H9 (cell line): ENCODE results near the gene ALDH3A2. TPM values are rescaled to one million over a fixed set of nuclear protein-coding genes. Genes with fewer than 3 reads are reported as not detected.

ENCODE experiments used
- DNase-seq: peaks from one replicate; pipeline ENCODE4 v3.0.0-alpha.2; 2017
- H2AFZ ChIP-seq: one replicate; pipeline ENCODE4 v1.6.1; 2013; ENCODE audit warnings: mild to moderate bottlenecking, low read length, control low read depth, moderate library complexity
- H2AK5ac ChIP-seq: 2 replicates; pipeline ENCODE4 v1.6.1; 2013; ENCODE audit warnings: low read length, control low read depth, mixed read lengths; ENCODE audit not compliant: insufficient read length
- H2BK120ac ChIP-seq: one replicate; pipeline ENCODE4 v1.6.1; 2013; ENCODE audit warnings: low read depth, mild to moderate bottlenecking, low read length, control low read depth, inconsistent platforms; ENCODE audit not compliant: poor library complexity, severe bottlenecking
- H2BK12ac ChIP-seq: 2 replicates; pipeline ENCODE4 v1.6.1; 2013; ENCODE audit warnings: low read length, control low read depth, mixed read lengths, low read depth; ENCODE audit not compliant: insufficient read length
- H2BK15ac ChIP-seq: 2 replicates; pipeline ENCODE4 v1.6.1; 2013; ENCODE audit warnings: low read depth, low read length, control low read depth
- H2BK20ac ChIP-seq: one replicate; pipeline ENCODE4 v1.6.1; 2013; ENCODE audit warnings: low read depth, mild to moderate bottlenecking, low read length, control low read depth, inconsistent platforms; ENCODE audit not compliant: poor library complexity, severe bottlenecking
- H2BK5ac ChIP-seq: 2 replicates; pipeline ENCODE4 v1.6.1; 2013; ENCODE audit warnings: low read length, control low read depth, mixed read lengths; ENCODE audit not compliant: insufficient read length
- H3K14ac ChIP-seq: 2 replicates; pipeline ENCODE4 v1.6.1; 2013; ENCODE audit warnings: low read length, control low read depth; ENCODE audit not compliant: insufficient read depth
- H3K18ac ChIP-seq: 2 replicates; pipeline ENCODE4 v1.6.1; 2013; ENCODE audit warnings: low read depth, mild to moderate bottlenecking, mixed read lengths, low read length, control low read depth; ENCODE audit not compliant: insufficient read length
- H3K23ac ChIP-seq: 2 replicates; pipeline ENCODE4 v1.6.1; 2013; ENCODE audit warnings: low read length, control low read depth, mixed read lengths, low read depth; ENCODE audit not compliant: insufficient read length
- H3K23me2 ChIP-seq: 2 replicates; pipeline ENCODE4 v1.6.1; 2013; ENCODE audit warnings: low read depth, mild to moderate bottlenecking, mixed read lengths, low read length, control low read depth; ENCODE audit not compliant: insufficient read length, poor library complexity, severe bottlenecking
- H3K27ac ChIP-seq: 2 replicates; pipeline ENCODE4 v1.5.1; 2013; ENCODE audit warnings: low read length, control low read depth, mixed read lengths, low read depth; ENCODE audit not compliant: insufficient read length
- H3K27me3 ChIP-seq: 2 replicates; pipeline ENCODE4 v1.6.1; 2013; ENCODE audit warnings: low read length, control low read depth, inconsistent platforms; ENCODE audit not compliant: insufficient read depth
- H3K4ac ChIP-seq: 2 replicates; pipeline ENCODE4 v1.6.1; 2013; ENCODE audit warnings: low read depth, mild to moderate bottlenecking, control low read depth, inconsistent platforms, low read length, moderate library complexity
- H3K4me1 ChIP-seq: 2 replicates; pipeline ENCODE4 v1.6.1; 2013; ENCODE audit warnings: low read length, control low read depth, inconsistent platforms; ENCODE audit not compliant: insufficient read depth
- H3K4me2 ChIP-seq: 2 replicates; pipeline ENCODE4 v1.6.1; 2013; ENCODE audit warnings: low read length, control low read depth, mixed read lengths; ENCODE audit not compliant: insufficient read length, insufficient read depth
- H3K56ac ChIP-seq: 2 replicates; pipeline ENCODE4 v1.6.1; 2013; ENCODE audit warnings: low read depth, mild to moderate bottlenecking, mixed read lengths, low read length, control low read depth; ENCODE audit not compliant: insufficient read length
- H3K79me1 ChIP-seq: 2 replicates; pipeline ENCODE4 v1.6.1; 2013; ENCODE audit warnings: low read depth, mild to moderate bottlenecking, moderate library complexity, low read length, control low read depth, inconsistent platforms; ENCODE audit not compliant: insufficient read depth, poor library complexity, severe bottlenecking
- H3K79me2 ChIP-seq: 2 replicates; pipeline ENCODE4 v1.6.1; 2013; ENCODE audit warnings: low read length, control low read depth, inconsistent platforms; ENCODE audit not compliant: insufficient read depth
- H3K9ac ChIP-seq: 2 replicates; pipeline ENCODE4 v1.6.1; 2013; ENCODE audit warnings: low read length, control low read depth, mixed read lengths; ENCODE audit not compliant: insufficient read length; ENCODE audit errors: extremely low read depth
- H3K9me3 ChIP-seq: one replicate; pipeline ENCODE4 v1.6.1; 2013; ENCODE audit warnings: low read depth, low read length, inconsistent platforms; ENCODE audit not compliant: control insufficient read depth
- H3T11ph ChIP-seq: one replicate; pipeline ENCODE4 v1.6.1; 2013; ENCODE audit warnings: mild to moderate bottlenecking, low read length, control low read depth, inconsistent platforms
- H4K20me1 ChIP-seq: one replicate; pipeline ENCODE4 v1.6.1; 2013; ENCODE audit not compliant: control insufficient read depth, insufficient read length, insufficient read depth
- H4K5ac ChIP-seq: 2 replicates; pipeline ENCODE4 v1.6.1; 2013; ENCODE audit warnings: low read depth, mild to moderate bottlenecking, mixed read lengths, low read length, control low read depth; ENCODE audit not compliant: insufficient read length
- H4K8ac ChIP-seq: replicated peaks from 2 replicates; pipeline ENCODE4 v1.6.1; 2013; ENCODE audit warnings: low read length, control low read depth, mixed read lengths, low read depth; ENCODE audit not compliant: insufficient read length
- H4K91ac ChIP-seq: 2 replicates; pipeline ENCODE4 v1.6.1; 2013; ENCODE audit warnings: low read depth, mild to moderate bottlenecking, moderate library complexity, mixed read lengths, low read length, control low read depth; ENCODE audit not compliant: insufficient read length
- H3K27ac Mint-ChIP-seq, 3 experiments: 2 replicates in 2 of 3; 3 replicates in 1 of 3; pipeline ENCODE4 v1.8.0; 2020 to 2021; ENCODE audit warnings: mixed read lengths in 3 of 3, mild to moderate bottlenecking in 1 of 3, moderate library complexity in 1 of 3
- H3K27me3 Mint-ChIP-seq: 2 replicates; pipeline ENCODE4 v1.8.0; 2021; ENCODE audit warnings: low read depth, mild to moderate bottlenecking, moderate library complexity, mixed read lengths
- H3K36me3 Mint-ChIP-seq, 3 experiments: 2 replicates in 2 of 3; 3 replicates in 1 of 3; pipeline ENCODE4 v1.8.0; 2020 to 2021; ENCODE audit warnings: low read depth in 3 of 3, mixed read lengths in 3 of 3; ENCODE audit not compliant: insufficient read depth in 1 of 3
- H3K4me1 Mint-ChIP-seq, 2 experiments: 2 replicates each; pipeline ENCODE4 v1.8.0; 2020; ENCODE audit warnings: mixed read lengths in 2 of 2
- H3K4me3 Mint-ChIP-seq, 2 experiments: 2 replicates in 1 of 2; 3 replicates in 1 of 2; pipeline ENCODE4 v1.8.0; 2020 to 2021; ENCODE audit warnings: mild to moderate bottlenecking in 2 of 2, mixed read lengths in 2 of 2, moderate library complexity in 1 of 2
- H3K9me3 Mint-ChIP-seq, 2 experiments: 2 replicates in 1 of 2; 3 replicates in 1 of 2; pipeline ENCODE4 v1.8.0; 2020; ENCODE audit warnings: mild to moderate bottlenecking in 2 of 2, mixed read lengths in 2 of 2, moderate library complexity in 1 of 2
- WGBS: extraction: QIAGEN DNeasy Blood & Tissue Kit; methylation state at CpG from one replicate; pipeline ENCODE4 v1.1.7; 2013; ENCODE audit warnings: missing lambda C conversion rate, low lambda C conversion rate, mixed read lengths; ENCODE audit not compliant: insufficient read length; ENCODE audit errors: extremely low coverage; 5-methylcytosine and 5-hydroxymethylcytosine counted together
- total RNA-seq: library from RNA; stranded (reverse); gene quantifications from 2 replicates; pipeline ENCODE4 v1.2.1, GENCODE V29; 2021
- TF ChIP-seq, protein P1 (sequence below): fragments of 200-600 bp; sonication (generic); conservative IDR thresholded peaks from 3 replicates; pipeline ENCODE4 v1.8.0; 2021; ENCODE audit warnings: antibody characterized with exemption, mild to moderate bottlenecking

Gene ALDH3A2
- total RNA-seq, 1 experiment from 2014 or later, result 100 TPM

DNA sequence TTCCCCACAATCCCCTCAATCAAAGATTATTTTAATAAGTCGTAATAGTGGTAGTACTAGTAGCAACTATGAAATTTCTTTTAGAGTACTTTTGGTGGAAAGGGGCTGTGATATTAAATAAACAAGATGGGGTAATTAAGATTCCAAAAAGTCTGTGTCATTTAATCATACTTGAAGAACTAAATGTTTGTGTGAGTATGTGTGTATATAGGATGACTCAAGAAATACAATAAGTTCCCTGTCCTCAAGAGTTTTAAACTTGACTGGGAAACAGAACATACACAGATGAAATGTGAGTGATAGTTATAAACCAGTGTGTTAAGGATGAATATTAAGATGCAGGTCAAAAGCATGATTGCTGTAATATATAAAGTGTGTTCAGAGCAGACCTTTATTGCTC is 2.3 kb downstream of the ALDH3A2 start:
- no peak overlapping the region for H2BK15ac ChIP-seq
- H3K23ac ChIP-seq, result no peak overlapping the region
- H3K9me3 ChIP-seq, result peaks cover 11% of the 10 kb centered on the region
- Mint-ChIP-seq H3K27me3 (peaks cover 8% of the 10 kb centered on the region), H3K4me3 (peak overlapping the region; percentile 82 to 85; a peak in 4 of 5 replicates), H3K36me3 (peaks cover 38 to 41% (median 40%) of the 10 kb centered on the region in 3 experiments), H3K27ac (peak overlapping the region in 1 of 3 experiments; percentile 40; a peak in 1 of 7 replicates), H3K9me3 (peaks cover 19 to 22% of the 10 kb centered on the region in 2 experiments), H3K4me1 (peaks cover 35 to 39% of the 10 kb centered on the region in 2 experiments)
- no peak overlapping the region for H2AK5ac ChIP-seq
- 0 out of 2 replicates have a peak, but pooled peaks cover 3% of the 10 kb centered on the region for H3K4me1 ChIP-seq
- no peak overlapping the region for H2BK12ac ChIP-seq
- no peak overlapping the region for H3K56ac ChIP-seq
- no peak for DNase-seq
- peaks cover 15% of the 10 kb centered on the region; the same call in 1 of the 2 replicates for H3K79me2 ChIP-seq
- no peak overlapping the region for H3K9ac ChIP-seq
- H4K20me1 ChIP-seq, result peaks cover 2% of the 10 kb centered on the region
- H3K4ac ChIP-seq, result no peak overlapping the region
- H3K27me3 ChIP-seq, result no peaks in the 10 kb centered on the region; the same call in 1 of the 2 replicates
- no peak overlapping the region for H3K27ac ChIP-seq
- no peak overlapping the region for H3K4me2 ChIP-seq
- no peak overlapping the region for H3K14ac ChIP-seq
- WGBS, result no CpG with 5 or more reads among the region's 1 CpG
- no peak overlapping the region for H4K8ac ChIP-seq
- H4K5ac ChIP-seq, result no peak overlapping the region
- H2BK120ac ChIP-seq, result no peak overlapping the region
- no peak overlapping the region for H2BK5ac ChIP-seq
- H3T11ph ChIP-seq, result no peak overlapping the region
- H3K18ac ChIP-seq, result no peak overlapping the region
- H2AFZ ChIP-seq, result no peak overlapping the region
- H3K79me1 ChIP-seq, result peaks cover 7% of the 10 kb centered on the region
- H4K91ac ChIP-seq, result no peak overlapping the region
- H3K23me2 ChIP-seq, result peaks cover 10% of the 10 kb centered on the region
- TF ChIP-seq, protein P1, sequence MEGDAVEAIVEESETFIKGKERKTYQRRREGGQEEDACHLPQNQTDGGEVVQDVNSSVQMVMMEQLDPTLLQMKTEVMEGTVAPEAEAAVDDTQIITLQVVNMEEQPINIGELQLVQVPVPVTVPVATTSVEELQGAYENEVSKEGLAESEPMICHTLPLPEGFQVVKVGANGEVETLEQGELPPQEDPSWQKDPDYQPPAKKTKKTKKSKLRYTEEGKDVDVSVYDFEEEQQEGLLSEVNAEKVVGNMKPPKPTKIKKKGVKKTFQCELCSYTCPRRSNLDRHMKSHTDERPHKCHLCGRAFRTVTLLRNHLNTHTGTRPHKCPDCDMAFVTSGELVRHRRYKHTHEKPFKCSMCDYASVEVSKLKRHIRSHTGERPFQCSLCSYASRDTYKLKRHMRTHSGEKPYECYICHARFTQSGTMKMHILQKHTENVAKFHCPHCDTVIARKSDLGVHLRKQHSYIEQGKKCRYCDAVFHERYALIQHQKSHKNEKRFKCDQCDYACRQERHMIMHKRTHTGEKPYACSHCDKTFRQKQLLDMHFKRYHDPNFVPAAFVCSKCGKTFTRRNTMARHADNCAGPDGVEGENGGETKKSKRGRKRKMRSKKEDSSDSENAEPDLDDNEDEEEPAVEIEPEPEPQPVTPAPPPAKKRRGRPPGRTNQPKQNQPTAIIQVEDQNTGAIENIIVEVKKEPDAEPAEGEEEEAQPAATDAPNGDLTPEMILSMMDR, result no peak
- no peak overlapping the region for H2BK20ac ChIP-seq
